Measurements from ENCODE around the gene FLT3.

The FLT3 gene

DNA sequence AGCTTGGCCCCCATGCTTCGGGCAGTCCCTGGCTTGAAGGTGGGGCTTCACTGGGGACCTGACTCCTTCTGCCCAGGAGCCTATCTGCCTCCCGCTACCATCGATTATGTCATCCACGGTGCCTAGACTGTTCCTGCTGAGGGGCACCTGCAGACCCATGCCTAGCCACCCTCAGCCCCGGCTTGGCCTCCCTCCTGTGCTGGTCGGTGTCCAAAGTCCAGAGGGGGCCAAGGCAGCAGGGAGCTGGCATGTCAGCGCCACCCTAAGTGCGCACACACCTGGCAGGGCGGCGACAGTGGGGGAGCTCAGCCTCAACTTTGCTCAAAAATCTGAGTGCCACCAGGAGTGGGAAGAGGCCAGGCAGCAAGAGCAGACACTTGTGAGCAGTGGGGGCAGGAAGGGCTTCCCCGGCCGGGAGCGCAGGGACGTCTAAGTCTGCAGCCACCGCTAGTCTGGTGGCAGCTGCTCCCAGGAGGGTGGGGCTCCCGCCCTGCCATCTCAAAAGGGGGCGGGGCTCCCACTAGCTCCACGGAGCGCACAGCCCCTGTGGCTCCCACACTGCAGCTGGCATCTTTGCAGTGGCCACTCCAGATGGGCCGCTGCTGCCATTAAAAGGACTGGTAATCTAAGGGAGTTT is 98.4 kb downstream of the FLT3 start:
- no peak for DNase-seq (ENCODE audit: low read depth)

DNA sequence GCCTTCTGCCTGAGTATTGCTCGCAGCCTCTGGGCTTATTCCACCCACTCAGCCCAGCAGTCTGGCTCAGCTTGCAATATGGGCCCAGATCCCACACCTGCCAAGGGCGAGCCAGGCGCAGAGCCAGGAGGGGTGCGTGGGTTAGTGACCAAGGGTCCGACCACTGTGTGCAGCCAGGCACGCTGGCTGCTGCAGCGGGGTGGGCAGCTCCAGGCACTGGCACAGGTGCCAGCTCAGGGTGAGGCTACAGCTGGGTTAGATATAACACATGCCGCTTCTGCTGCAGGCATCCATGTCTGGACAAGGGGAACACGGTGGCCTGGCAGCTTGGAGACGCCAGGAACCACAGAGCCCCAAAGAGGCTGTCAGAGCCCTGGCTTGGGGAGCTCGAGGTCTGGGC is 99.3 kb downstream of the FLT3 start:
- DNase-seq (ENCODE audit: low read depth), result no peak

DNA sequence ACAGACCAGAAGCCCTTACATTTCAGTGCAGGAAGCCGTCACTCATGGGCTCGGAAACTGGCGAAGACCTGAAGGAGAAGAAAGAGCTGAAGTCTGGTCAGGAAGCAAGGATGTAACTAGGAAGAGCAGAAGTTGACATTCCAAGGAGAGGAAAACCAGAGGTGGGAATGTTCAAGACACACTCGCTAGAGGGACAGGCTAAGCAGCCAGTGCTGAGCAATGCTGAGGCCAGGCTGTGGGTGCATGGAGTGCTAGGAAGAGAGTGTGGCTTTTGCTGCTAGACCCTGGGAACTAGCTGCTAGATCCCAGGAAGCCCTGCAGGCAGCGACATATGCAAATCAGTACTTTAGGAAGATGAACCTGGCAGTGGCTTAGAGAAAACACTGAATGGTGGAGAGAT is 99.8 kb downstream of the FLT3 start:
- DNase-seq (ENCODE audit: low read depth), result no peak

DNA sequence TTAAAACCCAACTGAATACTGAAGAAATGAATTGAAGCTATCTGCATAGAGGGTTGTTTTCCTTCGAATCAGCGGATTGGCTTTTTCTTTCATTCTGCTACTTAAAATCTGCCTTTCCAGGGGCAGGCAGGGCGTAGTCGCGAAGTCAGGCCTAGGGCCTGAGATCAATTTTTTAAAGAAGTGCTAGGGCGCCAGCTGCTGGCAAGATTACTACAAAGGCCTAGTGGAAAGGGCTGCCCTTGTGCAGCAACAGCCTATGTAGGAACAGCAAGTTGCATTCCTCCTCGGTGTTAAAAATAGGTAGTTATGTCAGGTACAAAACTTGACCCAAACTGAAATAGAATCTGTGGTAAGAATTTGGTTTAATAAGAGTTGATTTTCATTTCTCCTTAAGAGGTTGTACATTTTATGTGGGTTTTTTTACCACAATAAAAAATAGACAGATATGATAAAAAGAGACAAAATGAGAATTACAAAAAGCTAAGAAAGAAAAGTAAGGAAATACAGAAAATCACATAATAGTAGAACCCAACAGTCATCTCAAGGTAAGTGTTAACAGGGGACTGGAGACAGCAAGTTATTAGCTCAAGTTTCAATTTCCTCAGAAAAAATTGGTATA is 102.4 kb downstream of the FLT3 start:
- no peak for DNase-seq (ENCODE audit: low read depth)

DNA sequence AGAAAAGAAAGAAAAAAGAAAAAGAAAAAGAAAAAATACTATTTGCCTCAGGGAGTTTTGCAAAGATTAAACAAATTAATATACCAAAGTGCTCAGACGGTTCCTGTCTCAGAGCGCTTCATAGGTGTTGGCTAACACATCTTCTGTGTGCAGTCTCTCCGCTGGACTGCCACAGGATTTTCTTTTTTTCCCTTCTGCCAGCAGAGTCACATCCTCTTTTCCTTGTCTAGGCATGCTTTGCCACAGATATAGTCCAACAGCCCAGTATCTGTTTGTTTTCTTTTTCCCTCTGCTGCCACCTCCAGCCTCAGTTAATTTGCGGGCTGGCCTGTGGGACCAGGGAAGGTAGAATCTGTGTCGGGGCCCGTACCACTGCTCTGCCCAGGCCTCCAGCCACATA is 108.5 kb downstream of the FLT3 start:
- DNase-seq (ENCODE audit: low read depth), result no peak

DNA sequence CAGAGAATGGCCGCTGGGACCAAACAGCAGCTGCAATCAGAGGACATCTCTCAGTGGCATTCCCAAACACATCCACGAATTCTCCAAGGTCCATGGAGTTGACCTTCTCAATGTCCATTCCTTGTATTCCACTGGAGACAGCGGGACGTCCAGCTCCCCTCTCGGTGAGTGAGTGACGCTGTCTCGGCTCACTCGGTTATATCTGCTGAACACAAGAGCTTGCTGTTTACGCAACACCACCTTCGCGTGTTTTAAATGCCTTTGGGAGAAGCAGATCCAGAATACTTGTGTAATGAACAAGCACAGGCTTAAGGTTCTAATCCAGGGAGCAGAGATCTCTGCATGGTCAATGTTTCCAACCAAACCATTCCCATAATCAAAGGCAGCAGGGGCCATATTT is 111.9 kb downstream of the FLT3 start, which contains the start of gene URAD:
Gene URAD, minus strand, starts transcription at position 174 of the 400 bp plus-strand sequence. Its CDS starts 56 bp downstream, at position 118.
- DNase-seq (ENCODE audit: low read depth), result no peak

DNA sequence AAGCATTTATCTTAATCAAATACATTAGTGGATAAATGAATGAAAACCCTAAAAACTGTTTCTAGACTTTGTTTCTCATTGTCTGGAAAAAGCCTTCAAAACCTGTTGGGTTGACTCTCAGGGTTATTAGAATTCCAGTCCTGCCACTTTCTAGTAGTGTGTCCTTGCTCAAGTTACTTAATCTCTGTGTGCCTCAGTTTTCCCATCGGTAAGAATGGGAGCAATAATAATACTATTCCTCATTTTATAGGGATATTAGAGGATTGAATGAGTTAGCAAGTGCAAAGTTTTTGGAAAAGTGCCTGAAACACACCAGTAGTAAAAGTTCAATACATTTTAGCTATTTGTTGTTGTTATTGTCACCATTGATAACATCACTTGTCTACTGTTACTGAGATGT is 114.8 kb downstream of the FLT3 start:
- no peak for DNase-seq (ENCODE audit: low read depth)

DNA sequence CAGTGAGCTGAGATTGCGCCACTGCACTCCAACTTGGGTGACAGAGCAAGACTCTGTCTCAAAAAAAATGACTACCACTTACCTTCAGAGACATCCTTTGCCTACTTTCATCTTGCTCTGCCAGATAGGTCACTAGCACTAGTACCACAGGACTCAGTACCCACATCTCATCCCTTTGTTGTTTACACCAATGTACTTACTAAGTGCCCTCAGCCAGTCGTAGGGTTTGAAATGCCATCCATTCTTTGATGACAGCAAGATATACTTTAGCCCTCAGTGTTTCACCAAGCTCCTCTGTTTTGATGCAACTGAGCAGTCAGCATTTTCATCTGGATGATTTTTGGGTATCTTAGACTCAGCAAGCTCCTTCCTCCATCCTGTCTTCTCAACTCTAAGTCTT is 118.0 kb downstream of the FLT3 start:
- no peak for DNase-seq (ENCODE audit: low read depth)

DNA sequence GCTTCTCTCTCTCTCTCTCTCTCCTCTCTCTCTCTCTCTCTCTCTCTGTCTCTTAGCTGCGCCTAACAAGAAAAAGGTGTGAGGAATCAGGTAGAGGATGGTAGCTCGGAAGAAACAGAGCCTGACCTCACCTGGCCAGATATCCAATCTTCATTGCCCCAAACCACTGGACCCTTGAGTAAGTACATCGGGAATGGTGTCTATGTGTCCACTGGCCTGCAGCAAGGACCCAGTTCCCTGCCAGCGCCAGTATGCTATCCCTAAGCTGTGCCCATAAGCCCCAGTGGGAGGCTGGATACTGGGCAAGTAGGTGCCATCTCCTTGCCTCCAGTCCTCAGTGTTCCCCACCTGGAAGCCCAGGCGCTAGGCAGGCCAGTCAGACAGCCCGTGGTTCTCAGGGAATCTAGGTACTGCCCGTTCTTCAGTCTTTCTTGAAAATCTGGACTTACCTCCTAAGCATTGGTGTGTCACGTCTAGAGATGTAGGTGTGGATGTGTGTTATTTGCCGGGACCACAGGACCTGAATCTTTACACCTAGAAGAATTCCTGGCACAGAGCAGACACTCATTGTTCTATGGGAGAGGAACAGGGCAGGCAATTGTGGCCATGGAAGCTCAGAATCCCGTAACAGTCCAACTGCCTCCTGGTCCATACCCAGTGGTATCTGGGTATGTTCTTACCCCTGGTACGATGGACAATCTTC is 119.2 kb downstream of the FLT3 start:
- no peak for DNase-seq (ENCODE audit: low read depth)

DNA sequence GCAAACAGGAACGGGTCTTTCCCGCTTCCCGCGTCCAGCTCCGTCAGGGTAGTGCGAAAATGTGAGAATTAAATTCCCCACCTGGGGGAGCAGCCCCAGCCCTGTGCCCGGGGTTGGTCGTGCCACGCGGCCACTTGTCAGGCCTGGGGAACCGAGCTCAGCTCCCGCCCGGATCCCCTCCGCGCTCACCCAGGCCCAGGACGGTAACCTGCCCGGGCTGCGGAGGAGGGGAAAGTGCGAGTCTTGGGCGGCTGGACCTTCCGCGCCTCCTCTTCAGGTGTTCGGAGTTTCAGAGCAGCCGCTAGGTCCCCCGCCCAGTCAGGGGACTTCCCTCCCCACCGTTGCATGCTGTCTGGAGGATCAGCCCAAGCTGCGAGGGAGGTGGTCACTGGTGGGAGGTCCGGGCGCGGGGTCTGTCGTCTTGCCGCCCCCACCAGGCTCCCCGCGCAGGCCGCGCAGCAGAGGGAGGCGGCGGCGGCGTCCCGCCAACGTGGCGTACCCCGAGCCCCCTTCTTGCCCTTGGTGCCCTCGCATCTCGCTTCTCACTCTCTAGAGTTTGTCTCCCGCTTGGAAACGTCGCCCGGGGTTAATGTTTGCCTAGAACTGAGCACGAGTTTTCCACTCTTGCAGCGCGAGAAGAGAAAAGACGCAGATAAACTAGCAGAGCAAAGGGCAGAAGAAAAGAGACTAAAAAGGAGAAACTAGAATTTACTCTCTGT is 119.9 kb downstream of the FLT3 start:
- DNase-seq (ENCODE audit: low read depth), result no peak

DNA sequence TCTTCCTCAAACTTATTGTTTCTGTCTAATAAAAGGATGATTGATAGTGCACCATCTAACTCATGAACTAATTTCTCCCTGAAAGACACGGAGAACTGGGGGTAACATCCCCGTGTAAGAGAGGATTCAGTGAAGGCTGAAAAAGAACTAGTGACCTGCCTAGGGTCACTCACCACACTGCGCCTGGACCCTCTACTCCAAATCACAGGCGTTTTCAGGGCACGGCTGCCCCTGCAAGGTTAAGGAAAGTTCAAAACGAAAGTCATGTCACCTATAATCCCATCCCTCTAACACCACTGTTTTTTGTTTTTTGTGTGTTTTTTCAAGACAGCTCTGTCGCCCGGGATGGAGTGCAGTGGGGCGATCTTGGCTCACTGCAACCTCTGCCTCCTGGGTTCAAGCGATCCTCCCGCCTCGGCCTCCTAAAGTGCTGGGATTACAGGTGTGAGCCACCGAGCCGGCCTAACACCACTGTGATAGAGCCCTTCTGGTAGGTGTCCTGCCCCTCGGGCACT is 120.6 kb downstream of the FLT3 start:
- DNase-seq (ENCODE audit: low read depth), result no peak

DNA sequence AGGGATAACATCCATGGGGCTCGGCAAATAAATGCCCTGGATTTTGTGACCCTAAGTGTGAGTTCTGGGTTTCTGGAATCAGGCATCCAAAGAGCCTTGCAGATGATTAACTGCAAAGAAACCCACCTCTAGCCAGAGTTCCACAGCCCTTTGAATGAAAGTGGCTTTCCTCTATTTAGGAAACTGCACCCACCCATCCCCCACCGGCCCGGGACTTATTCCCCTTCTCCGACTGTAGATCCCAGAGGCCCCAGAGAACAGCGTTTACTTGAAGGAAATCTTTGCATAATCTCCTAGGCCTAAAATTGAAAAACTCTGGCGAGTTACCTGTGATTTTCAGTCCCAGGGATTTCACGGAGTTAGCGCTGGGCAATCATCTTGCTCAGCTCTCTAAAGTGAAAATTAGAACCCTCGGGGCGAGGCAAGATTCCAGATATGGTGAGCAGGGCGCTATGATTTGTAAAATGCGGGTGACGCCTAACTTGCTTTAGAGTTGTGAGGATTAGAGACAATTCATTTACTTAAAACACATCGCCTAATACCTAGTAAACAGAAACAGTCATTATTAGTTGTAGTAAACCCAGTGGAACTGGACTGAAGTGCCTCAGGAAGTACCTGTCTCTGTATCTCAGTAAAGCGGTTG is 121.3 kb downstream of the FLT3 start:
- no peak for DNase-seq (ENCODE audit: low read depth)

DNA sequence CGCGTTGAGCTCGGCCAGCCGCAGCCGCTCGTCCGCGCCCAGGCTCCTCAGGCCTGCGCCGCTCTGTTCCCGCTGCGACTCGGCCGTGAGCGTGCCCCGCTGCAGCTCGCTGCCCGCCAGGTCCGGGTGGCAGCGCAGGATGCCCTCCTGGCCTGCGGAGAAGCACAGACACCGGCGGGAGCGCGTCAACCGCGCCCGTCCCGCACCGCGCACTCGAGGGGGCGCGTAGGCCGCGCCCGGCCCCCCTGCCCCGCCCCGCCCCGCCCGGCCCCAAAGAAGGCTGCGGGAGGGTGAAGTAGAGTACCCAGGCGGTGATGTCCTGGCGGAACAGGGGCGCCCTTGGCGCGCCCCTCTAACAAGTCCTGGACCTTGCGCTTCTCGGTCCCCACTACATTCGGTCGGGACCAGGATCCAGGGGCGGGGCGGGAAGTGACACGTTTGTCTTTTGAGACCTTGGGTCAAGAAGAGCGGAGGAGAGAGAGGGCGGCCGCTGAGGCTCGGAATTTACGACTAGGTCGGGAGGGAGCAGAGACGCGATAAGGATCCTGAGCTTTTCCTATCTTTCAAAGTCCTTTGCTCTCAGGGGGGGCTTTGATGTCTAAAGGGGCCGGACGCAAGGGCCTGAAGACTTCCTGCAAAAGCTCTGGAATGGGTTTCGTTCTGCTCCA is 121.9 kb downstream of the FLT3 start:
- DNase-seq (ENCODE audit: low read depth), result no peak

DNA sequence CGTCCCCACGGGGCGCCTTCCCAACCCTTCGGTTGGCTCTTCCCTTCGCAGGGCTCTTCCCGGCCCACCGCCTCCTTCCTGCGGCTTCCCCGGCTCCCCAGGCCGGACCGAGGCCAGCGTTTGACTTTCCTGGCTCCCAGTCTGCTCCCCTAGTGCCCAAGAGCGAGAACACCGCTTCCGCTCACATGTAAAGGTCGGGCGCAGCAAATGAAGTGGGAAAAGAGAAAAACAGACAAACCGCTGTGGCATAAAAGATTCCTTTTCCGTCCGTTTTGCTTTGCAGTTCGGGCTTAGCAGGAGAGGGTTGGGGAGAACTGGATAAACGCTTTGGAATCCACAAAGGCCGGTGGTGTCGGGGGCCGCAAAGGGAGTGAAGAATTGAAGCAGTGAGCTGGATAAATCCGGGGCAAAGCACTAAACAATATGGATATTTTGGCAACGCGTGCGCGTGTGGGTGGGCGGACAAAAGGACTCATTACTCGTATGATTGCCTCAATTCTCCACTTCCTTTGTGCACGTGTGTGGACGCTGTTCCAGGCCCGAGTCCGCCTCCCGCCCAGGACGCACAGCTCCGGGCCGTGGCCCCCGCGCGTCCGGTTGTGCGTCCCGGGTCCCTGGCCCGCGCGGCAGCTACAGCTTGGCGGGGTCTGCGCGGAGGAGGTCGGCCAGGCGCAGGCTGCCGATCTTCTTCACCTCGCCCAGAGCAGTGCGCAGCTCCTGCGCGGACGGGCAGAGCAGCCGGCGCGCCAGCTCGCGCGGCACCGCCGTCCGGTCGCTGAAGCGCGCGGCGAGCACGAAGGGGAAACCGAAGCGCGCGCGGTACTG is 122.7 kb downstream of the FLT3 start:
- DNase-seq (ENCODE audit: low read depth), result no peak

DNA sequence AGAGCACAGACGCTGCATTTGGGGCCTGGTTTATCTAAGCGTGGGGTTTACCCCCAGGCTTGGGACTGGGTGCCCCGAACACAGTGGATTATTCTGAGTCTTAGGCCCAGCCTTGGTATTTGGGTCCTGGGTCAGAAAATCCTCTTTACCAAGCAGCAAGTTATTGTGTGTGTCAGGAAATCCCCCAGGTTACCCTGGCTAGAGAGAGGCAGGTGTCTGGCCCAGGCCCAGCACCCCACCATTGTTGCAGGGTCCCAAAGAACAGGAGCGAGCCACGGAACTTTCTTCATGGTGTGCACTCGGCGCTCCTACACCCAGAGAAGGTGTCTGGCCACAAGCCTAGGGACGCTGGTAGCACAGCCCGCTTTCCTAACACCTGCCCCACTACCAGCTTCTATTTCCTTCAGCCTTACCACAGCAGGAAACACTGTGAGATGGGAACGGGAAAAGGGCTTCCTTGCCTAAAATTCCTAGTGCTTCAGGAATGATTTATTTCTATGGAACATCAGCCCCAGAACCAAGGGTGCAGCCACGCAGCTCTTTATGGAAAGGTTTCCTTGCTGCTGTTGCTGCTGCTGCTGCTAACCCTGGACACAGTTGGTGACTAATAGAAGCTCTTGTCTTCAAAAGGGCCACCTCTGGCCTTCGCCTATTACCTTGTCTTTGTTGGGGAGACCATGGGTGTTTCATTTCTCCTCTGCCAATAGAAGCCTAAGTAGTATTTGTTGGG is 123.8 kb downstream of the FLT3 start:
- DNase-seq (ENCODE audit: low read depth), result no peak

DNA sequence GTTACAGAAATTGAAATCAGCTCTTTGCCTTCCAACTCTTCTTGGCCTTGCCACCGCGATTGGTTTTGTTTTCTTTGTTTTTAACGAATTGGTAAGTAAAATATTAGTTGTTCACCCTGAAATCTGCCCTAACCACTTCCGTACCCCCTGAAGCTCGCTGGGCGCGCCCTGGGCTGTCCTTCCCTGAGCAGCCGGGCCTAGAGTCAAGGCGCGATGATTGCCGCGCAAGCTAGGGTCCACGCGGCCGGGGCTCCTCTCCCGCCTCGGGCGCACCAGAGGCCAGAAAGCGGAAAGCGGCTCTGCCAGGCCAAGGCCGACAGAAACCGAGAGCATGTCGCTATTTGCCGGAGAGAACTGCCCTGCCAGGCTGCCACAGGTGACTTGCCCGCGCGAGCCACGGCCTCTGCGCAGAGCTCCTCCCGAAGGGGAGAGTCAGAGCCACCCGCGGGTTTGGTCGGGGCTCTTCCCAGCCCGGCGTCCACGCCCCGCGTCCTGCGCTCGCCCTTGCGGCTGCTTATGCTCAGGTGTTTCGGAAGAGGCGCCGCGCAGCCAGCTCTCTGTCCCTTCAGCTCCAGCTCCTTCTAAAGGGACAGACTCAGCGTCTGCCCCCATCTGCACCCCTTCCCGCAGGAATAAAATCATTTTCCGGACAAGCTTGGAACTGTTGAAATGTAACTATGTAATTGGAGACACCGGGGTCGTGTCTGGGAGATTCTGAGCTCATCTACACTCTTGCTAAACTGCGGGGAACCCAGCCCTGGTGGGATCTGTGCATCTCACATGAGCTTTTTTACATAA is 124.6 kb downstream of the FLT3 start:
- no peak for DNase-seq (ENCODE audit: low read depth)

DNA sequence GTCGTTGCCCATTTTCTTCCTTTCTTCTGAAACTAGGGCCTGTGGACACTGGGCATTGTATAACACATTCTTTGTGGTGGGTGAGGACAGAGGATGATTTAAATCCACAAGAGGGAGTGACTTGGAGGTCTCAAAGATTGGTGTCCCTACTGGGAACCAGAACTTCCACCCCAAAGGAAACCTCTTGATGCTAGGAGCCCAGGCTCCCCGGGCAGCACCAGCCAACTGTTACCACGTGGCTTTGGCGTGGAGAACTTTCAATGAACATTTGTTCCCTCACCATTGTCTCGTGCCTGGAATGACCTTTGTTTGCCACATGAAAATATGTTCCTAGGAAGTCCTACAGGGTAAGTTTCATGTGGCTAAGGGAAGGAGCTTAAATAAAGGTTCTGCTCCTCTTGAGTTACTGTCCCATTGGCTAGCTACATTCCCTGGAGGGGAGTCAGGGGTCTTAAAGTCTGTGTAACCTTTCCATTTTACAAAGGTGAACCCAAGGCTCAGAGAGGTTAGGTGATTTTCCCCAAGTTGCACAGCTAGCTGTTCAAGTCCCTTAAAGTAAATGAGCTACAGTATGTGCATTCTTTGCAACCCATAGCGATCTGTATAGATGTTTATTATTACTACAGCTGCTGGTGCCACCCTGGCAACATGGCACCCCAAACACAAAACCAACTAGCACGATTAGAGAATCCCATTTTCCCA is 126.3 kb downstream of the FLT3 start:
- no peak for DNase-seq (ENCODE audit: low read depth)

DNA sequence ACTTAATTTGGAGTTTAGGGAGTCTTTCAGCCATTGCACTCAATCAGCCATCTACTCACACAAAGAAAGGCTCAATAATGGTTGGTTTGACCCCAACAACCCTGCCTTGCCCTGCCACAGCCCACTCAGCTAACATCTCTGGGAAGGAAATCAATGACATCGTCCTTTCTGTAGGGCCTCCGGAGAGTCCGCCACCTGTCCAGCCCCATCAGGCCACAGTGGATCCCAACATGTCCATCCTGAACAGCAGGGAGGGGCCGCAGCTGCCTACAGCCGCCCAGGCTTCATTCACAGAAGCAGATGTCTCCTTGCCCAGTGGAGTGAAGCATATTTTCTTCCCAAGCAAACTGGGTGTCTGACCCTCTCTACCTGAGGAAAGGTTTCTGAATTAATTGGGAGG is 127.1 kb downstream of the FLT3 start:
- DNase-seq (ENCODE audit: low read depth), result no peak

DNA sequence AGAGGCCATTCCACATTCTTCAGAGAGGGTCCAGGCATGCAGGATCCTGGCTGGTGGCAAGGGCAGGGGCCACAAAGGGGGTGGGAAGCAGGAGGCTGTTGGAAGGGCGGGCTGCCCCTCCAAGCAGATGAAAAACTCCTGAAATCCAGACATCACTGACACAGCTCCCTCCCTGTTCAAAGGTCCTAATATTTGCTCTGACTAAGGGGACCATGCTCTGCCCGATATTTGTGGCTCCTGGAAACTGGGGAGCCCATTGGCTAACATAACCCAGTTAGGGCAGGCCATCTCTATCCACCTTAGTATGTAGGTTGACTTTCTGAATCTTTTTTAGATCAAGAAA is 127.9 kb downstream of the FLT3 start:
- no peak for DNase-seq (ENCODE audit: low read depth)
